ENCODE measurements around the gene OR9I1. TPM values are rescaled to one million over a fixed set of nuclear protein-coding genes. Genes with fewer than 3 reads are reported as not detected.

OR9I1 gene
- total RNA-seq, 2 experiments from 2014 or later, result not detected

- no peaks in the 10 kb centered on the region for H3K4me1 Mint-ChIP-seq
- H3K9me3 Mint-ChIP-seq, result no peaks in the 10 kb centered on the region
- no peak for DNase-seq
- H3K36me3 Mint-ChIP-seq, result no peaks in the 10 kb centered on the region
- no peak overlapping the region for H3K27ac Mint-ChIP-seq
- no peaks in the 10 kb centered on the region for H3K27me3 Mint-ChIP-seq
- no peak overlapping the region for H3K4me3 Mint-ChIP-seq
These were observed 57.6 kb downstream of the OR9I1 start for GRCh38 chr11:58067685-58068084.

Other genes starting within 250 kb of the OR9I1 start
- gene OR9Q1, start 101.6 kb downstream of the OR9I1 start, total RNA-seq, result not detected
- gene OR6Q1, start 94.6 kb downstream of the OR9I1 start, total RNA-seq, result not detected
- gene OR9Q2, start 63.5 kb upstream of the OR9I1 start, total RNA-seq, result not detected
- gene OR1S2, start 78.6 kb upstream of the OR9I1 start, total RNA-seq, result not detected
- gene OR1S1, start 87.2 kb upstream of the OR9I1 start, total RNA-seq, result not detected
- not detected for gene OR10Q1, start 103.4 kb upstream of the OR9I1 start, total RNA-seq
- not detected for gene OR10W1, start 142.7 kb upstream of the OR9I1 start, total RNA-seq
- not detected for gene OR5B17, start 233.5 kb upstream of the OR9I1 start, total RNA-seq

All from activated naive CD8-positive, alpha-beta T cell treated with anti-CD3 and anti-CD28 coated beads for 36 hours (primary cell).